ENCODE data around the gene C1QTNF1.

C1QTNF1 gene

GRCh38 chr17:79096477-79096876 is 72.5 kb downstream of the C1QTNF1 start:
- no peaks in the 10 kb centered on the region for H3K36me3 ChIP-seq (ENCODE audit: control insufficient read depth, insufficient read depth, low read length)
- H3K4me1 ChIP-seq: no peaks in the 10 kb centered on the region
- H3K9me3 ChIP-seq (ENCODE audit: control insufficient read depth, low read length): no peaks in the 10 kb centered on the region
- no peak for TF ChIP-seq CTCF (IDR thresholded peaks at IDR 0.05)
- H3K27me3 ChIP-seq (ENCODE audit: control insufficient read depth, insufficient read depth, low read length): no peaks in the 10 kb centered on the region
- H3K4me2 ChIP-seq (ENCODE audit: low read length): no peak overlapping the region
- H3K27ac ChIP-seq: no peak overlapping the region
- no peak overlapping the region for H3K9ac ChIP-seq
- H3K4me3 ChIP-seq (ENCODE audit: low read depth, low read length): no peak overlapping the region
- H2AFZ ChIP-seq: no peak overlapping the region
- no peaks in the 10 kb centered on the region for H3K79me2 ChIP-seq

- no peaks in the 10 kb centered on the region for H3K36me3 ChIP-seq (ENCODE audit: control insufficient read depth, insufficient read depth, low read length)
- H3K4me3 ChIP-seq (ENCODE audit: low read depth, low read length): no peak overlapping the region
- H2AFZ ChIP-seq: no peak overlapping the region
- no peaks in the 10 kb centered on the region for H3K9me3 ChIP-seq (ENCODE audit: control insufficient read depth, low read length)
- H3K27me3 ChIP-seq (ENCODE audit: control insufficient read depth, insufficient read depth, low read length): no peaks in the 10 kb centered on the region
- no peaks in the 10 kb centered on the region for H3K4me1 ChIP-seq
- TF ChIP-seq CTCF (IDR thresholded peaks at IDR 0.05): no peak
- no peak overlapping the region for H3K9ac ChIP-seq
- H3K27ac ChIP-seq: no peak overlapping the region
- no peaks in the 10 kb centered on the region for H3K79me2 ChIP-seq
- H3K4me2 ChIP-seq (ENCODE audit: low read length): no peak overlapping the region
Measured at GRCh38 chr17:79097226-79098055, 73.5 kb downstream of the C1QTNF1 start.

DNA sequence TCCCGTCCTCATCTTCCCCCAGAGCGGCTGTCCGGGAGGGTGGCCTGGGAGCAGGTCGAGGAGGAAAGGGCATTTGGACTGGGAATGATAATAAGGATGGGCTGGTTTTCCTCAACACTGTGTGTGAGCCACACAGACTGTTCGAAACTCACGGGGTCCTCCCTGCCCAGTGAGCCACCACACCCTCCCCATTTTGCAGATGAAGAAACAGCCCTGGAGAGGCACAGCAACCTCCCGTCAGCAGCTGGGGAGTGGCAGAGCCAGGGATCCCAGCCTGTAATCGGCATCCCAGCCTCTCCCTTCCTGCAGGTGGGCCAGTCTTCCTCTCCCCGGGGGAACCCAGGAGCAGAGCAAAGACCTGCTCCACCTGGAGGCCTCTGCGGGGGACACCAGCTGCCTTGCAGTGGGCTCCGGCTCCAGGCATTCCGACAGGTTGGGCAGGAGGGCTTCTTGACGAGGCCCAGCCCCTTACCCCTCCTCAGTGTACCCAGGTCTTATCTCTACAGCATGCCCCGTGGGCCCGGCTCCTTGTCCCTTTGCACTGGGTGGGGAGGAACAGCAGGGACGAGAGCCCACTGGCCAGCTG is 74.4 kb downstream of the C1QTNF1 start:
- Histone ChIP-seq H3K4me2 (ENCODE audit: low read length) (no peak overlapping the region), H3K27me3 (ENCODE audit: control insufficient read depth, insufficient read depth, low read length) (no peaks in the 10 kb centered on the region), H3K36me3 (ENCODE audit: control insufficient read depth, insufficient read depth, low read length) (no peaks in the 10 kb centered on the region), H3K9ac (no peak overlapping the region), H3K27ac (no peak overlapping the region), H3K9me3 (ENCODE audit: control insufficient read depth, low read length) (no peaks in the 10 kb centered on the region), H2AFZ (no peak overlapping the region), H3K4me3 (ENCODE audit: low read depth, low read length) (no peak overlapping the region), H3K4me1 (no peaks in the 10 kb centered on the region), H3K79me2 (no peaks in the 10 kb centered on the region)
- no peak for TF ChIP-seq CTCF (IDR thresholded peaks at IDR 0.05)

Data from parathyroid adenoma (tissue), 2 donors.